ENCODE results near the gene AJM1. TPM values are rescaled to one million over a fixed set of nuclear protein-coding genes. Genes with fewer than 3 reads are reported as not detected.
A peak's percentile ranks its signal among the peaks of the same experiment; 100 is the strongest.

The AJM1 gene
- total RNA-seq, 6 donors from 2014 or later: 1.4 to 7.3 (median 3.0) TPM

DNA sequence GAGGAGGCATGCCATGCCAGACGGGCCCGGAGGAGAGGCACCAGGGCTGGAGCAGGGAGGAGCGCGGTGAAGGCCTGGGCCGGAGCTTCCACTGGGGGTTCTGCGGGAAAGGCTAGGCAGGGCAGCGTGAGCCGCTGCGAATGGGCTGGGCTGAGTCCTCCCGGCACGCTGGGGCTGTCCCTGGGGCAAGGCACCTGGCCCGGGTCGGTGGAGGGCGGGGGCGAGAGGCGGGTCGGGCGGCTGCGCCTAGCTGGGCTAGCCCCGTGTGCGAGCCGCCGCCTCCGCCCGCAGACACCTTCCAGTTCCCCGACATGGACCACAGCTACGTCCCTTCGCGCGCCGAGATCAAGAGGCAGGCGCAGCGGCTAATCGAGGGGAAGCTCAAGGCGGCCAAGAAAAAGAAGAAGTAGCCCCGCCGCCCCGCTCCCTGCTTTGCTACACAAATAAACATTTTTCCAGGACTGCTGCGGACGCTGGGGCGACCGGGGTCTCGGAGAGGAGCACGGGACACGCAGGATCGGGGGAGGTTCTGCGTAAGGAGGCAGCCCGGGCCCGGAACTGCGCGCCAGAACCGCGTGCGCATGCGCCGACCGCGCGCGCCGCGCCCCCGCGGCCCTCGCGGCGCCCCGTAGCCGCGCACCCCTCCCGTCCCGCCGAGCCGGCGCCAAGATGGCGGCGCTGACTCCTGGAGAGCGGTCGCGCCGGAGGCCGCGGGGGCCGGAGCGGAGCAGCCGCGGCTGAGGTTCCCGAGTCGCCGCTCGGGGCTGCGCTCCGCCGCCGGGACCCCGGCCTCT, 34.8 kb upstream of the AJM1 start, which contains the start of gene RABL6:
RABL6 (plus strand) TSS at position 668 of the 794 bp plus-strand sequence. CDS start 249 bp downstream, outside the sequence.
- WGBS, 2 donors: 0 to 2% methylated on average over 32 to 63 of the region's 96 CpGs
- H3K4me1 ChIP-seq: peaks cover 31 to 52% (median 33%) of the 10 kb centered on the region in 4 donors
- no peaks in the 10 kb centered on the region for H3K9me3 ChIP-seq
- H3K36me3 ChIP-seq: peaks cover 0 to 3% (median 0%) of the 10 kb centered on the region in 4 donors
- H3K27ac ChIP-seq: peak within 1 kb of the TSS; percentile 84 to 94 (median 88)
- no peaks in the 10 kb centered on the region for H3K27me3 ChIP-seq
- DNase-seq (peak; percentile 67 to 97), ATAC-seq (ENCODE audit: low FRiP score in 2 of 2) (peak; percentile 77 to 96)
- H3K4me3 ChIP-seq: peak within 1 kb of the TSS; percentile 95 to 99 (median 99)
- no peak for TF ChIP-seq EP300 (IDR thresholded peaks at IDR 0.05)
- TF ChIP-seq POLR2AphosphoS5 (IDR thresholded peaks at IDR 0.05): peak; percentile 48 to 68
- peak in 4 of 6 experiments; percentile 24 to 46 (median 32) for TF ChIP-seq CTCF (IDR thresholded peaks at IDR 0.05)
- TF ChIP-seq POLR2A (IDR thresholded peaks at IDR 0.05): peak in 3 of 4 donors; percentile 41 to 87 (median 72)

DNA sequence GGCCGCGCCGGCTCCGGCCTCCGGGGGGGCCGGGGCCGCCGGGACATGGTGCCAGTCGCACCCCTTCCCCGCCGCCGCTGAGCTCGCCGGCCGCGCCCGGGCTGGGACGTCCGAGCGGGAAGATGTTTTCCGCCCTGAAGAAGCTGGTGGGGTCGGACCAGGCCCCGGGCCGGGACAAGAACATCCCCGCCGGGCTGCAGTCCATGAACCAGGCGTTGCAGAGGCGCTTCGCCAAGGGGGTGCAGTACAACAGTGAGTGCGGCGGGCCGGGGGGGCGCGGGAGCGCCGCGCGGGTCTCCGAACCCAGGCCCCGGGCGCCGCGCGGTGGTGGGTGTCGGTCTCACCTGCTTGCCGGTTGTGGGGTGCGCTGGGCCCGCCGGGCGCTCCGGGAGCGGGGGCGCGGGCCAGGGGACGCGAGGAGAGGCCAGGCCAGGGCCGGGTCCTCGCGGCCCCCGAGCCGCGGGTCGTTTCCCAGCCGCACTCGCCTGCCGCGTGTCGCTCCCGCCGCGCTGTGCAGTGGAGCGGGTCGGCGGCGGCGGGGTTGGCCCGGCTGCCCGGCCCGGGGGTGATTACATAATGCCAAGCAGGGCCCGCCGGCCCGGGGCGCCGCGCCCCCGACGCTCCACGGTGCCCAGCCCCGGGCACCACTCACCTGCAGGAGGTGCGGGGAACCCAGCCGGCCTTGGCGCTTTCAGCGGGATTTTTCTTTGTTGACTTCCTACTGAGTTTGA, 34.0 kb upstream of the AJM1 start:
- H3K4me1 ChIP-seq: peaks cover 31 to 58% (median 33%) of the 10 kb centered on the region in 4 donors
- H3K27ac ChIP-seq: peak overlapping the region; percentile 84 to 94 (median 88)
- WGBS, 2 donors: 0 to 1% methylated on average over 2 to 31 of the region's 93 CpGs
- peak overlapping the region; percentile 95 to 99 (median 99) for H3K4me3 ChIP-seq
- H3K36me3 ChIP-seq: peaks cover 0 to 3% (median under 1%) of the 10 kb centered on the region in 4 donors
- DNase-seq: peak; percentile 37 to 92
- peak in 1 of 2 donors; percentile 35 for ATAC-seq (ENCODE audit: low FRiP score in 2 of 2)
- TF ChIP-seq EP300 (IDR thresholded peaks at IDR 0.05) (no peak), POLR2AphosphoS5 (IDR thresholded peaks at IDR 0.05) (no peak), POLR2A (IDR thresholded peaks at IDR 0.05) (no peak), CTCF (IDR thresholded peaks at IDR 0.05) (peak in 1 of 6 experiments; percentile 1)
- no peaks in the 10 kb centered on the region for H3K9me3 ChIP-seq
- no peaks in the 10 kb centered on the region for H3K27me3 ChIP-seq

- H3K27me3 ChIP-seq: no peaks in the 10 kb centered on the region
- ATAC-seq (ENCODE audit: low FRiP score in 2 of 2) (no peak), DNase-seq (no peak)
- H3K36me3 ChIP-seq: peaks cover 0 to 4% (median 2%) of the 10 kb centered on the region in 4 donors
- H3K4me1 ChIP-seq: peaks cover 31 to 58% (median 33%) of the 10 kb centered on the region in 4 donors
- H3K9me3 ChIP-seq: no peaks in the 10 kb centered on the region
- peak overlapping the region; percentile 4 to 94 (median 88) for H3K27ac ChIP-seq
- WGBS, 2 donors: 4 to 6% methylated on average over 14 of the region's 14 CpGs
- peak overlapping the region; percentile 95 to 99 (median 99) for H3K4me3 ChIP-seq
- no peak for TF ChIP-seq POLR2AphosphoS5 (IDR thresholded peaks at IDR 0.05)
- TF ChIP-seq CTCF (IDR thresholded peaks at IDR 0.05): no peak
Observed at GRCh38 chr9:136808806-136809158, 33.5 kb upstream of the AJM1 start.

GRCh38 chr9:136814725-136815421, 27.4 kb upstream of the AJM1 start:
- 93% methylated on average over 12 to 13 of the region's 13 CpGs for WGBS, 2 donors
- Histone ChIP-seq H3K4me1 (peaks cover 6 to 27% (median 10%) of the 10 kb centered on the region in 4 donors), H3K36me3 (peaks cover 0 to 15% (median 8%) of the 10 kb centered on the region in 4 donors), H3K9me3 (no peaks in the 10 kb centered on the region), H3K27me3 (no peaks in the 10 kb centered on the region), H3K4me3 (no peak overlapping the region), H3K27ac (no peak overlapping the region)
- ATAC-seq (ENCODE audit: low FRiP score in 2 of 2): no peak
- TF ChIP-seq POLR2AphosphoS5 (IDR thresholded peaks at IDR 0.05) (no peak), EP300 (IDR thresholded peaks at IDR 0.05) (no peak), CTCF (IDR thresholded peaks at IDR 0.05) (no peak), POLR2A (IDR thresholded peaks at IDR 0.05) (no peak)
- no peak for DNase-seq

All from upper lobe of left lung (tissue), 6 donors.